Stimulated activated CD8-positive, alpha-beta memory T cell treated with anti-CD3 and anti-CD28 coated beads, Interleukin-15, amount 100 ng/mL, for 24 hours (primary cell): ENCODE results near the gene RHOG.
"Not testable (repeated sequence)": the region's sequence is repeated elsewhere in the genome, so short reads cannot be mapped to it uniquely, and the experiment has no call there.

Experiments
- DNase-seq: peaks from one replicate; pipeline ENCODE4 v3.0.0-alpha.2; 2020; ENCODE audit warnings: low read depth

The RHOG gene

DNA sequence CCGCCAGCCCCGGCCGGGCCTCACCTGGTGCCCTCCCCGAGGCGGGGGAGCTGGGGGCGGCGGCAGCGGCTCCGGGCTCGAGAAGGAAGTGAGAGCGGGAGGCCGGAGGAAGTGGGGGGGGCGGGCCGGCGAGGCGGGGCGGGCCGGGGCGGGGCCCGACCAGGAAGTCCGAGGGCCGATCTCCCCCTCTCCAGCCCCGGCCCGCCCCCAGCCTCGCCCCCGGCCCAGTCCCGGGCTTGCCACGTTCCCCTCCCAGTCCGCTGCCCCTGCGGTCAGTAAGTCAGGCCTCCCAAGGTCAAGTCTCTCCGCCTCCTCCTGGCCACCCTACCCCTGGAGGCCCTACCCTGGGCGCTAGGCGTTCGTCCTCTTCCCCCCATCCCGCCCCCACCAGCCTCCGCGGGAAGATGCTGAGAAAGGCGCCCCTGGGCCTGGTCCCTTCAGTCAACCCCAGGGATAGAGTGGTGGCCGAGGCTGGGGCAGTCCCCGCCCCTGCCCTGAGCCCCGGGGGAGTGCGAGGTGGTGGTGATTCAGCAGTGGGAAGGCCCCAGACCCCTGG is at the start of gene RHOG:
Gene RHOG (minus strand): TSS at position 90 of the 556 bp plus-strand sequence. CDS start 12,821 bp downstream, outside the sequence.
- peak; percentile 52 for DNase-seq

DNA sequence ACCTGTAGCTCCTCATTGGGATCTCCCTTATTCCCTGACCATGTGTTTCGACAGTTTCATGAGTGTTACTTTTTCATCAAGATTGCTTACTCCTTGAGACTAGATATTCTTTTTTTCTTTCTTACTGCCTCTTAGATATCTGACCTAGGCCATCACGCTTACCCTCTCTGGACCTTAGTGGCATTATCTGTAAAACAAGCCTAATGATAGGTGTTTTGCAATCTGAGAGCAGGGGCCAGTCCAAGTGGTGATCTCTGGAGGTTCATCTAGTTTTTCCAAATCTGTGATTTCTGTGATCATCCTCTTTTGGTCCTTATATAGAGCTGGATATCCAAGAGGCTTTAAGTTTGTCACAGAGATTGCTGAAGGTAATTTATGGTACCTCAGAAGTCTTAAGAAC is 49.3 kb upstream of the RHOG start:
- no peak for DNase-seq

DNA sequence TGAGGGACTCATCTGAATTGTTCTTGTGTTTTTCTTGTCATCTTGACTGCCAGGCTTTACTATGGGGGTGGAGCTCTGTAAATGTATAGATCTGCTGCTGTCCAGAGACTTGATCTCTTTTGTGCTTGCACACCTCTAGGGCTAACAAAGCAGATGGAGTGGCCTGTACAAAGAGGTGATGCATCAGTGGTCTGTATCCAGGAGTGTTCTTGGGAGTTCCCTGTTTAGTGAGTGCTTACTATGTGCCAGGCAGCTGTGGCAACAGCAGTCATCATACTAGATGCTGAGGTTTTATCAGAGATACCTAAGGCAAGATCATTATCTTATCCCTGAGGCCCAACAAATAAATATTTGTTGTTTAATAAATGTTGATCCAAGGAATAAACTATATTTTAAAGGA is 48.1 kb upstream of the RHOG start:
- no peak for DNase-seq

DNA sequence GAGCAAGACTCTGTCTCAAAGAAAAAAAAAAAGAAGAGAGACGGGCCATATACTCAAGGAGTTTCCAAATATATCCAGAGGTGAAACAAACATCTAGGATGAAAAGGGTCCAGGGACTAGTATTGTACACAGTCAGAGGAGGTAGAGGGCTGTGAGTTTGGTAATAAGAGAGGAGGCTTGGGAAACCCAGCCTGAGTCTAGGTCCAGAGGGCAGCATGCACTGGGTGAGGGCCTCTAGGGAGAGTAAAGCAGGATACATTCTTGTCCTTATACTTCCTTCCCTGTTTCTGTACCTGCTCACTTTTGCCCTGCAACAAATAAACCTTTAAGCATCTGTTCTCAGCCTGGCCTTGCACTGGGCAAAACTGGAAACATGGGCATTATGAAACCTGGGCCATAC is 46.2 kb upstream of the RHOG start:
- no peak for DNase-seq

DNA sequence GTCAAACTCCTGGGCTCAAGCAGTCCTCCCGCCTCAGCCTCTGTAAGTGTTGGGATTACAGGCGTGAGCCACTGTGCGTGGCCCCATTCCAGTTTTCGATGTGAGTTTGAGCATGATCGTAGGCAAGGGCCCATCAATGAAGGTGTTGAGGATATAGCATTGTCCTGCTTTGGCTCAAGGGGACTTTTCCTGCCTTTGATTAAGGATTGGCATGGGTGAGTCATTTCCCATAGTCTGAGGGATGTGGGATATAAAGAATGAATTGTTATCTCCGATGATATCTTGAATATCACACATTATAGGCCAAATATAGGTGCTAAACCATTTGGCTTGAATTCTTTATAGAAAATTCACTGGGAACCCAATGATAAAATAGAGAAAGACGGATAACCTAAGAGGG is 45.1 kb upstream of the RHOG start:
- DNase-seq, result no peak

DNA sequence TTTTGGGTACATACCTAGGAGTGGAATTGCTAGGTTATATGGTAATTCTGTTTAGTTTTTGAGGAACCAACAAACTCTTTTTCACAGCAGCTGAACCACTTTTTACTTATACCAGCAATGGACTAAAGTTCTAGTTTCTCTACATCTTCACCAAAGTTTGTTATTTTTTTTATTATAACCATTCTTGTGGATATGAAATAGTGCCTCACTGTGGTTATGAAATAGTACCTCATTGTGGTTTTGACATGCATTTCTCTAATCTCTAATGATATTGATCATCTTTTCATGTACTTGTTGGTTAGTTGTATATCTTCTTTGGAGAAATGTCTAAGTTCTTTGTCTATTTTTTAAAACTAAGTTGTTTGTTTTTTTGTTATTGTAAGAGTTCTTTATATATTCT is 41.9 kb upstream of the RHOG start:
- no peak for DNase-seq

DNA sequence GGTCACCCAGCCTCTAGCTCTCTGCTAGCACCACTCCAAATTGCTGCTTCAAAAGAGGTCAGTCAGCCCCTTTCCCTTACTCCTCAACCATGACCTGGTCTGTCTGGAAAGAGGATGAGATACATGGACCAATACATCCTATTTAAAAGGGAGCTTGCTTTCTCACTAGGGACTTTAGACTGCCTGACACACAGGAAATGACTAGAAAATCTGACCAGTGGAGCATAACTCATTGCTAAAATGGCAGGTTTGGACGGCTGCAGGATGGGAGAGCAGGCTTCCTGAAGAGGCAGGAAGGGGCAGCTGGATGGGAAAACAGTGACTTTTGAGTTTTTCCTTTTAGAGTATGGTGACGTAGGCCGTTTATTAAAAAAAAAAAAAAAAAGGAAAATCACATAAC is 40.0 kb upstream of the RHOG start:
- DNase-seq, result no peak

DNA sequence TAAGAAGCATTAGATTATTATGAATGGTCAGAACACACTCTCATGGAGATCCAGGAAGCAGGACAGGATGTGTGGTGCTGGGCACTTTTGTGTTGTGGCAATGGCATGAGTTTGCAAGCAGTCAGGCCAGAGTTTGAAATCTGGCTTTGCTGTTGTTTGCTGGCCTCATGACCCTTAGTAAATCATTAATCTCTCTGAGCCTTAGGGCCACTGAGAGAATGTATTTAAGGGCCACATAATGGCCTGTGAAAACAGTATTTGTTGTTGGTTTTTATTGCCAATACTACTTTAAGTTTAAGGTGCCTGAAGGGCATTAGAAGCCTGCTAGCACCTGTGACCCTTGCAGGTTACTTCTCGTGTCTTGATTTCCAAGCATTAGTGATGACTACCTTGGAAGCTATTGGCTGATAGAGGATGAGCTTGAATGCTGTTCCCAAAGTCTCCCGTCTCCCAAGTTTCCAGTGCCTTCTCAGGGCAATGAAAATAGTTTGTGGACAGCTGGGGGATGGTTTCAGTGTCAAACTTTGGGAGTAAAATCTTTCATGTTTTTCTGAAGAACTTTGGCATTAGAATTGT is 39.3 kb upstream of the RHOG start:
- DNase-seq, result no peak

DNA sequence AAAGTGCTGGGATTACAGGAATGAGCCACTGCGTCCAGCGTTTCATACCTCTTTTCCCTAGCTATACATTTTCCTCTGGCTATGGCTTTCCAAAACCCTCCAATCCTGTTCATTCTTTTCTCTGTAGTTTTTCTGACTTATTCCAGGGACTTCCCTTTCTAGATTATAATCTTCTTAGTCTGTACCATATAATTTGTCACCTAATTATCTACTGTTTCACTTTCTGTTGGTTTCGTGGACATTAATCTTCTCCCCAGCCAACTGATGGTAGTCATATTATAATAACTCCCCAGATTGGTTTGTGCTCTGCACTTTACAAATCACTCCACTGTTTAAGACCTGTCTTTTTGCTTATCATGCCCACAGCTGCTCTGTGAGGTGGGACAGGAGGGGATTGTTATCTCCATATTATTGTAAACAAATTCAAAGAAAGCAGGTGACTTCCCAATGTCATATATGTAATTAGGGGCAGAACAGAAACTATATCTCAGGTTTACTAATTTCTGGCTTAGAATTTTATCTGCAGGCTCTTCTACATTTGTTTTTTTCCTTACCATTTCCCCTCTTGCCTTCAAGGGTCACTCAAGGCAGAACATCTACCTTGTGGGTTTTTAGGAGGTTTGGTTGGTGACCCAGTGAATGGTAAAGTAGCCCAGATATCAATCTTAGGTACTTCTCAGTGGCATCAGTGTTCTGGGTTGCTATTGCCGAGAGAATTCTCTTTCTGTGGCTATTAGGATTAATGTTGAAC is 38.6 kb upstream of the RHOG start:
- no peak for DNase-seq

DNA sequence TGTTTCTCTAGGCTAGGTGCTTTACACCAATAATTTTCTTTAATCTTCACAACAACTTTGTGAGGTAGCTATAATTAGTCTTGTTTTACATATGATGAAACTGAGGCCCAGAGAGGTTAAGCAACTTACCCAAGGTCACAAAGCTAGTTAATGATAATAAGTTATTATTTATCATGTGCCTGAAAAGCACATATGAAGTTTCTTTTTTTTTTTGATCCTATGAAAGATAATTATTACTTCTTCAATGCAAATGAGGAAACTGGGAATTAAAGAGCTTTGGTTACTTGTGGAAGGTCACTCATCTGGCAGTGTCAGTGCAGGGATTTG is 37.5 kb upstream of the RHOG start:
- DNase-seq, result no peak

DNA sequence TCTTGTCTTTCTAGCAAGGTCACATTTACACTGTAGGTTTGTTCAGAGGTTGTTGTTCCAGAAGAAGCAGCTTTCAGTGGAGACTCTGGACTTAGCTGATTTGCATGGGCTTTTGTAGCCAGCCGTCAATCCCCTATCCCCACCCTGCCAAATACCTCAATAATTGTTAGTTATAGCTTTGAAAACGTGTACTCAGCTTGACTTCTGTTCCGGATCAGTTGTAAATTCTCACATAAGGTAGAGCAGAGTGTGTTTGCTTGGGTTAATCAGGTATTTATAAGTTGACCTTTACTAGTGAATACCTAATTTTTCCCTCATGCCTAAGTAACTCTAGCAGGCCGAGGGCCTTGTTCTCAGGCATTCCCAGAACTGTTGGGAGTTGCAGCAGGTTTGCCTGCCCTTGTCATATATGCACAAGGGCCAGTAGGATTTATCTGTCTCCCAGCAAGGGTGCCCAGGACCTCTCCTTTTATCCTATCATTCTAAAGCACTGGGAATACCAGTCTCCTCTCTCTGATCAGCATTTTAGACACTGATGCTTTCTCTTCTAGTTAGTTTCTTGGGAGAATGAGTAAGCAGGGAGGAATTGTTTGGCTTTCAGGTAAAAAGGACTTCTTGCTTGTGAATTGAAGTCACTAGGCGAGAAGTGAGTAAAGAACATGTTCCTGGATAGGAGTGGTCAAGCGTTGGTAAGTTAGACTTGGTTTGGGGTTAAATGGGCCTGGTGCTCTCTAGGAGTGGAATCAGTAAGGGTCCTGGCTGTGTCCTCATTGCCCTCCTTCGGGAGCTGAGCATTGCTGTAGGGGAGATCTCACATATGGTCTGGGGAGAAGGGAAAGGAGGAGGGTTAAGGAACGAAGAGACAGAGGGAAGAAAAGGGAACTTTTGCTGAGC is 36.9 kb upstream of the RHOG start:
- no peak for DNase-seq

DNA sequence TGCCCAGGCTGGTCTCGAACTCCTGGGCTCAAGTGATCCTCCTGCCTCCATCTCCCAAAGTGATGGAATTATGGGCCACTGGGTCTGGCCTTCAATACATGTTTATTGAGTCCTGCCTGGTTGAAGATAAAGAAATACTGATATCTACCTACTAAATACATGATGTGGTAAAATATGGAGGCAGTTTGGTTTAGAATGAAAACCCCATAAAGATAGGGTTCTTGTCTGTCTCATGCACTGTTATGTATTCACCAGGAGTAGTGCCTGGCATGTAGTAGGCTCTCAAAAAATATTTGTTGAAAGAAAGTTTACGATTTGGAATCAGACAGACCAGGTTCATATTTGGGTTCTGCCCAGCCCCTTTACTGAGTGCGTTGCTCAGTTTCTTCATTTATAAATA is 35.9 kb upstream of the RHOG start:
- no peak for DNase-seq

DNA sequence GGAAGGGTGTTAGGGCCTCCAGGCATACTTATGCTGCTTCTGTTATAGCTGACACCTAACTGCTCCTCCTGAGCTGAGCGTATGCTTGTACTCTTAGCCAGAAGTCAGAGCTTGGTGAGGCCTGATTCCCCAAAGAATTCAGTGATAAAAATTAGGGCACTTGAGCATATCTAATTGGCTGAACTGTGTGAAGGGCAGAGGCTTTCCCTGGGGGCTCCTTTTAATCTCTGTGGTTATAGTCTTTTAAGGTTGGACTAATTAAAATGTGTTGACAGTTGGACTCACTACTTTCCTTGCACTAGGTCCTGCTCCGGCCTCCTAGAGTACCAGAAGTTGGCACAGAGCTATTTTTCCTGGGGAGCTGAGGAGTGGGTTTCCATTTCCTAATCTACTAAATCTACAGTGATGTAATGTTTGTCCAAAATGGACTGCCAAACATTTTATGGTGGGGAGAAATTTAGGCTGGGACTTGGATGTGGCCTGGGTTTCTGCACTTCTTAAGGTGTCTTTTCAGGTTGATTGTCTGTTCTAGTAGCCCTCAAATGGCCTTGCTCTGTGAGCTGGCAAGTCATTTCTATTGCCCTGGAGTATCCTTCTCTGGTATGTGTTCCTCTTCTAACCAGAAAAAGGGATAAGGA is 33.1 kb upstream of the RHOG start:
- DNase-seq, result no peak

DNA sequence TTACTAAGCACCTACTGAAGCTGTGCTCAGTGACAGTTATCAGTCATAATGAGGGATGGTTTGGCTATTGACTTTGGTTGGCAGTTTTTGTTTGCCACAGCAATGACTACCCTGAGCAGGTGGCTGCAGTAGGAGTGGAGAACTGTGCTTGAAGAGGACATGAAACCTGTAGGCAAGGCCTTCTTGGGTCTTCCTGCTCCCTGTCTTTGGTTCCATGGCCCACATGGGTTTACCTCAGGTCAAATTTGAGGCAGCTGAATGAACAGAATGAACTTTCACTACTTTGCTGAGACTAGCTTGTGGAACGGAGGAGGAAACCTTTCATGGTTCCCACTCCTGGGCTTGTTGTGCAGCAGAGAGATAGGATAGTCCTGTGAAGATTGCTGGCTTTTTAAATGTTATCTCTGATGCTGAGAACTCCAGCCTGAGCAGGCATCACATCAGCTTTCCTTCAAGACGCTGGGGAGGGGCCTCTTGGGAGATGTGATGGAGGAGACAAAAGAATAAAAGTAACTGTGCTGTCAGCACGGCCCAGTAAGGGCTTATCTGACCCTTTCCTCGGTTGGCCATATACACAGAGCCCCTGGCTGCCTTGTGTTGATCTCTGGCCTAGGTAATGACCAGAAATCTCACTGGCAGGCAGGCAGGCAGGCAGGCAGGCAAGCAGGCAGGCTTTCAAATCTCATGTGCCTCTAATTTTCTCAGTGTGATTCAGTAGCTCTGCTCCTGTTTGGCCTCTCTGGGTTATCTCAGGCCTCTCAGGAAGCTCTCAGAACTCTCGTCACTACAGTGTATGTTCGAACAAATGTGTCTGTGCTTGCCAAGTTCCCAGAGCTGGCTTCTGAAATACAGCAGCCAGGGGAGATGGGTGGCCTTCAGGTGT is 26.7 kb upstream of the RHOG start:
- no peak for DNase-seq

DNA sequence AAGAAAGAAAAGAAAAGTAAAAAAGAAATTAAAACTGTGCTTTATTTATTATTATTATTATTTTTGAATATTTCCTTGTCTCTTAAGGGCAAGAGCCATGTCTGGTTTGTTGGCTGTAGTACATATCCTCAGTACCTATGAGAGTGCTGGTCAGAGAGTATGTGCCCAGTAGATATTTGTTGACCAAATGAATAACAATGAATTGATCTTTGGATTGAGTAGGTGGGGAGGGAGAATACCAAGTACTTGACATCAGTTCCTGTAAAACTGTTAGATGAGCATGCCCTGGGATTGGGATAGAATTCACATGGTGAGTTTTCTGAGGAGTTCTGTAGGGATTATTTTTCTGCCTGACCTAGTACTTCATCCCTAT is 26.1 kb upstream of the RHOG start:
- no peak for DNase-seq

DNA sequence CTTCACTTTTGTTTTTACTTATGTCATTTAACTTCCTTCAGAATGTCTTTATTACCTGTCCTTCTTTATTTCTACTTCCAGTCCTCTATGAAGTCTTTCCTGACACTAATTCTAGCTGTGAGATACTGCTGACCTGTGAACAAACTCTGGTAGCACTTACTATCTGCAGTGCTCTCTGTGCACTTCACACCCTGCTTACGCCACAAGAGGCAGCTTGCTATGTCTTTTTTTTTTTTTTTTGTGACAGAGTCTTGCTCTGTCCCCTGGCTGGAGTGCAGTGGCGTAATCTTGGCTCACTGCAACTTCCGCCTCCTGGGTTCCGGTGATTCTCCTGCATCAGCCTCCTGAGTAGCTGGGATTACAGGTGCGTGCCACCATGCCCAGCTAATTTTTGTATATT is 25.4 kb upstream of the RHOG start:
- DNase-seq, result no peak

DNA sequence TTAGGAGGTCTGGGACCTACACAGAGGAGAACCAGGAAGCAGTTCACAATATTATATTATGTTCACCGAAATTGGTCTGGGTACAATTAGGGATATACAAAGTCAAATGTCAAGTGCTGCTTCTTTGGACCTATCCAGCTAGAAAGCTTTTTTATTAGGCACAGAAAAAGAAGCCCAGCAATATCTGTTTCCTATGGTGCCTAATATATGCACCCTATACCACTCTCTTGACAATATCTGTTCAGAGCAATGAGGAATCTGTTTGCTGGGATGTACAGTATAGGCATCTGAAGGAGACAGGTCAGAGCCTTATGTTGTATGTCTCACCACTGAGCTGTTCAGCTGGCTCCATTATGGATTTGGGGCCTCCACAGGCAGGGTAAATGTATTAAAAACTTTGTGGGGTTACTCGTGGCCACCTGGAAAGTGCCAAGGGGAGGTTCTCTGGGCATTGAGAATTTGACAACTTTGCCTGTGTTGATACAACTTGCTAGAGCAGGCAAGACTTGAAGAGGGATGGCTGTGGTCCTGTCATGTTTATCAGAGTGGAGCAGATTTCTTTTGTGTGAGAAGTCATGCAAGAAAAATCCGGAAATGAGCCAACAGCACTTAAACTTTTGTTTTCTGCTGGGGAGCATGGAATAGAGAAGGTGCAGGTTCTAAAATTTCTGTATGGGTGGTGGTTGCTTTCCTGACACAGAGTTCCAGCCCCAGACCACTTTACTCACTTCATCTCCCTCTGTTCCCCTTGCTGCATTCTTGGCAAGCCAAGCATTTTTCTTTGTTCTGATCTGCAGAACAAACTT is 24.8 kb upstream of the RHOG start:
- DNase-seq, result no peak

DNA sequence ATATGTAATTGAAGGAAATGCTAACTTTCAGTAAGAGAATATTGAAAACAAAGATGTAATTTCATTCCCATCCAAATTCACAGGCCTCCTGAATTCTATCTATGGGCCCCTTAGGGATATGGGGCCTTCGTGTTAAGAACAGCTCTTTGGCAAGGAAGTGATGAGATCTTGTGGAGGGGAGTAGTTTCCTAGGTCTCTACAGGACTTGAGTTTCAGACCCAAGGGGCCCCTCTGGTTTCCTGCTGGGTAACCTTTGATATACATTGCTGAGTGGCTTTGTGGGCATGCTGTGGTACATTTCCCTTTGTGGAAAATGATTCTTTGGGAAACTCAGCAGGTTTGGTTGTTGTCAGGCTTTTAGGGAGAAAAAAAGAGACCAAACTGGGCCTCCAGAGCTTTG is 20.9 kb upstream of the RHOG start:
- no peak for DNase-seq

DNA sequence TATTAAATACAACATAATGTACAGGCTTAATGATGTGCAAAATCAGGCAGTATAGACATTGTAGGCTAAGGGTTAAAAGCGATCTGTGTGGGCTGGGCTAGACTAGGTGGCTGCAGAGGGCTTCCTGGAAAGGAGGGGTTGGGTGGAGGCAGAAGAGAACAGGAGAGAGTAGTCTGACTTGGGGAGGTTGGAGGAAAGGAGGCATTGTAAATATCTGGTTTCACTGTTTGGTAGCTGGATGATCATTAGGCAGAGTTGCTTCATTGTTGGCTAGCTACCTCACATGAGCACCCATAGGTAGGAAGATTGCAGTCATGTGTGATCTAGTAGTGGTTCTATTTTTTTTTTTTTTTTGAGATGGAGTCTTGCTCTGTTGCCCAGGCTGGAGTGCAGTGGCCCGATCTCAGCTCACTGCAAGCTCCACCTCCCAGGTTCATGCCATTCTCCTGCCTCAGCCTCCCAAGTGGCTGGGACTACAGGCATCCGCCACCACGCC is 20.2 kb upstream of the RHOG start:
- DNase-seq, result not testable (repeated sequence)

DNA sequence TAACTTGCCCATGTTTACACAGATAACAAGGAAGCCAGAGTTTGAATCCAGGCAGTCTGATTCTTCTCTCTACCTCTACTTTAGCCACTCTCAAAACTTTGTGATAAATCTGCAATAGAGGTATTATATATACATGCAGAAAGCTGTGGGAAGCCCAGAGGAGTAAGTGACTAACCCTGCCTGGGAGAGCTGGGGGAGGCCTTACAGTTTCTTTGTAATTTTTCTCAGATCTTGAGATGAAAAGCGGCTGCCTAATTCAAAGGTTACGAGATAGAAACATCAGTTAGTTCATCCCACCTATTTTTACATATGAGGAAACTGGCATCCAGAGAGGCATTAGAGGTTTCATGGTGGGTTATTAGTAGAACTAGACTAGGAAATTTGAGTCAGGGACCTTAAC is 19.6 kb upstream of the RHOG start:
- DNase-seq, result no peak
